Lower leg skin (tissue), 3 donors: Measurements from ENCODE around the gene ENPP6.

ENCODE experiments used
- POLR2A ChIP-seq, 2 donors: fragments of 450-650 bp; IDR thresholded peaks; one replicate each; pipeline ENCODE4 v1.6.1; 2016 to 2017; ENCODE audit warnings: antibody characterized with exemption in 2 of 2, mild to moderate bottlenecking in 1 of 2, moderate library complexity in 1 of 2
- TF ChIP-seq, protein P1 (sequence below), 3 donors: fragments of 450-650 bp; IDR thresholded peaks; one replicate each; pipeline ENCODE4 v1.5.1; 2016; ENCODE audit warnings: antibody characterized with exemption in 3 of 3, mild to moderate bottlenecking in 3 of 3, moderate library complexity in 2 of 3

DNA sequence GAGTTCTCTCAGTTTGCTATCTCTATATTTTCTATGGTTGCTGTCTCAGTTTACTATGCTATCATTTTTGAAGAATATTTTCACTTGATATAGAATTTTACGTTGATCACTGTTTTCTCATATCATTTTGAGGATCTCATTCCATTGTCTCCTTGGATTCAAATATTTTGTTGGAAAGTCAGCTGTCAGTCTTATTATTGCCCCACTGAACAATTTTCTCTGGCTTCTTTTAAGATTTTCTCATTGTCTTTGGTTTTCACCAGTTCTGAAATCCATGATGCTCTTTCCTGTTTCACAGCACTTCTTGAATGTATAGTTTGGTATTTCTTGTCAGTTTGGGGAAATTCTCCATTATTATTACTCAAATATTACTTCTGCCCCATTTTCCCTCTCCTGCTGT lies 81.1 kb downstream of the ENPP6 start:
- TF ChIP-seq, protein P1, sequence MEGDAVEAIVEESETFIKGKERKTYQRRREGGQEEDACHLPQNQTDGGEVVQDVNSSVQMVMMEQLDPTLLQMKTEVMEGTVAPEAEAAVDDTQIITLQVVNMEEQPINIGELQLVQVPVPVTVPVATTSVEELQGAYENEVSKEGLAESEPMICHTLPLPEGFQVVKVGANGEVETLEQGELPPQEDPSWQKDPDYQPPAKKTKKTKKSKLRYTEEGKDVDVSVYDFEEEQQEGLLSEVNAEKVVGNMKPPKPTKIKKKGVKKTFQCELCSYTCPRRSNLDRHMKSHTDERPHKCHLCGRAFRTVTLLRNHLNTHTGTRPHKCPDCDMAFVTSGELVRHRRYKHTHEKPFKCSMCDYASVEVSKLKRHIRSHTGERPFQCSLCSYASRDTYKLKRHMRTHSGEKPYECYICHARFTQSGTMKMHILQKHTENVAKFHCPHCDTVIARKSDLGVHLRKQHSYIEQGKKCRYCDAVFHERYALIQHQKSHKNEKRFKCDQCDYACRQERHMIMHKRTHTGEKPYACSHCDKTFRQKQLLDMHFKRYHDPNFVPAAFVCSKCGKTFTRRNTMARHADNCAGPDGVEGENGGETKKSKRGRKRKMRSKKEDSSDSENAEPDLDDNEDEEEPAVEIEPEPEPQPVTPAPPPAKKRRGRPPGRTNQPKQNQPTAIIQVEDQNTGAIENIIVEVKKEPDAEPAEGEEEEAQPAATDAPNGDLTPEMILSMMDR (IDR thresholded peaks at IDR 0.05), result no peak
- TF ChIP-seq POLR2A (IDR thresholded peaks at IDR 0.05), result no peak
